GM23338 (cell line): ENCODE measurements around the gene MADCAM1. TPM values are rescaled to one million over a fixed set of nuclear protein-coding genes. Genes with fewer than 3 reads are reported as not detected.

Experiments used
- ATAC-seq: fragments of 200-7000 bp; cut with Tn5 transposase; 3 replicates; pipeline ENCODE4 v1.9.1; 2020
- DNase-seq: peaks from one replicate; pipeline ENCODE4 v3.0.0-alpha.2; 2015; ENCODE audit warnings: low spot score
- H2AFZ ChIP-seq: fragments of 200-600 bp; sonication (generic); 2 replicates; pipeline ENCODE4 v1.8.0; 2016; ENCODE audit warnings: antibody characterized with exemption, mild to moderate bottlenecking, moderate library complexity
- H3F3A ChIP-seq: fragments of 200-600 bp; sonication (generic); replicated peaks from 2 replicates; pipeline ENCODE4 v1.8.0; 2017; ENCODE audit warnings: antibody characterized with exemption, mixed run types, low read depth
- H3K27ac ChIP-seq: fragments of 200-600 bp; sonication (generic); 2 replicates; pipeline ENCODE4 v1.6.1; 2016; ENCODE audit warnings: low read depth
- H3K27me3 ChIP-seq: fragments of 200-600 bp; sonication (generic); 2 replicates; pipeline ENCODE4 v1.8.0; 2016; ENCODE audit warnings: mild to moderate bottlenecking, mixed run types, moderate library complexity; ENCODE audit not compliant: insufficient read depth
- H3K36me3 ChIP-seq: fragments of 200-600 bp; sonication (generic); 2 replicates; pipeline ENCODE4 v1.8.0; 2016; ENCODE audit warnings: mild to moderate bottlenecking; ENCODE audit not compliant: insufficient read depth
- H3K4me1 ChIP-seq: fragments of 200-600 bp; sonication (generic); 2 replicates; pipeline ENCODE4 v1.8.0; 2016; ENCODE audit warnings: mild to moderate bottlenecking, moderate library complexity; ENCODE audit not compliant: insufficient read depth
- H3K4me2 ChIP-seq: fragments of 200-600 bp; sonication (generic); 2 replicates; pipeline ENCODE4 v1.7.1; 2017; ENCODE audit warnings: mixed run types
- H3K4me3 ChIP-seq: fragments of 200-600 bp; sonication (generic); 2 replicates; pipeline ENCODE4 v1.6.1; 2016; ENCODE audit warnings: mixed run types
- H3K79me2 ChIP-seq: fragments of 200-600 bp; sonication (generic); replicated peaks from 2 replicates; pipeline ENCODE4 v1.8.0; 2017; ENCODE audit warnings: mild to moderate bottlenecking; ENCODE audit not compliant: insufficient read depth
- H3K9me2 ChIP-seq: fragments of 200-600 bp; sonication (generic); 2 replicates; pipeline ENCODE4 v1.8.0; 2017; ENCODE audit not compliant: insufficient read depth
- H4K20me1 ChIP-seq: fragments of 200-600 bp; sonication (generic); replicated peaks from 2 replicates; pipeline ENCODE4 v1.8.0; 2017; ENCODE audit warnings: mild to moderate bottlenecking; ENCODE audit not compliant: insufficient read depth
- H3K27ac Mint-ChIP-seq: 2 replicates; pipeline ENCODE4 v1.8.0; 2020; ENCODE audit warnings: inconsistent platforms, mild to moderate bottlenecking, moderate library complexity, mixed read lengths
- H3K27me3 Mint-ChIP-seq: 3 replicates; pipeline ENCODE4 v1.8.0; 2022; ENCODE audit warnings: low read depth, mild to moderate bottlenecking, moderate library complexity, mixed read lengths, inconsistent platforms; ENCODE audit not compliant: insufficient read depth, poor library complexity
- H3K36me3 Mint-ChIP-seq: 3 replicates; pipeline ENCODE4 v1.8.0; 2021; ENCODE audit warnings: low read depth, mild to moderate bottlenecking, inconsistent platforms, moderate library complexity, mixed read lengths
- H3K4me1 Mint-ChIP-seq: 3 replicates; pipeline ENCODE4 v1.8.0; 2020; ENCODE audit warnings: mild to moderate bottlenecking, inconsistent platforms, mixed read lengths
- H3K4me3 Mint-ChIP-seq: 3 replicates; pipeline ENCODE4 v1.8.0; 2021; ENCODE audit warnings: moderate library complexity, mild to moderate bottlenecking, inconsistent platforms, mixed read lengths
- H3K9me3 Mint-ChIP-seq: 3 replicates; pipeline ENCODE4 v1.8.0; 2020; ENCODE audit warnings: moderate library complexity, mild to moderate bottlenecking, inconsistent platforms, mixed read lengths
- CREB1 ChIP-seq: fragments of 250-450 bp; sonication (Bioruptor Pico); IDR thresholded peaks from 2 replicates; pipeline ENCODE4 v1.5.0; 2020; ENCODE audit warnings: low read depth, mild to moderate bottlenecking, moderate library complexity
- EZH2 ChIP-seq: fragments of 200-600 bp; sonication (generic); IDR thresholded peaks from one replicate; pipeline ENCODE4 v1.8.0; 2017; ENCODE audit warnings: antibody characterized with exemption, mild to moderate bottlenecking, low read depth; ENCODE audit not compliant: unreplicated experiment
- EZH2phosphoT487 ChIP-seq: fragments of 200-600 bp; sonication (generic); IDR thresholded peaks from one replicate; pipeline ENCODE4 v1.8.1; 2018; ENCODE audit warnings: antibody characterized with exemption; ENCODE audit not compliant: unreplicated experiment
- JUNB ChIP-seq: IDR thresholded peaks from one replicate; pipeline ENCODE4 v1.6.1; 2016; ENCODE audit warnings: antibody characterized with exemption; ENCODE audit not compliant: unreplicated experiment
- NANOG ChIP-seq: IDR thresholded peaks from 2 replicates; pipeline ENCODE4 v1.6.1; 2016; ENCODE audit warnings: antibody characterized with exemption, borderline replicate concordance
- POLR2AphosphoS5 ChIP-seq: IDR thresholded peaks from 2 replicates; pipeline ENCODE4 v1.6.1; 2016; ENCODE audit warnings: antibody characterized with exemption, low read depth
- STAT1 ChIP-seq: IDR thresholded peaks from one replicate; pipeline ENCODE4 v1.6.1; 2016; ENCODE audit warnings: antibody characterized with exemption; ENCODE audit not compliant: unreplicated experiment
- ZNF114 ChIP-seq: fragments of 250-450 bp; sonication (Bioruptor Pico); IDR thresholded peaks from 2 replicates; pipeline ENCODE4 v1.5.0; 2020; ENCODE audit warnings: mild to moderate bottlenecking, moderate library complexity
- ZNF331 ChIP-seq: fragments of 250-450 bp; sonication (Bioruptor Pico); IDR thresholded peaks from 2 replicates; pipeline ENCODE4 v1.5.0; 2020; ENCODE audit warnings: low read depth, mild to moderate bottlenecking, moderate library complexity
- polyA plus RNA-seq: library from polyadenylated mRNA; unstranded; fragments of >200 nt; fragmentation: Nextera tagmentation; extraction: Ambion mirVana; gene quantifications from 2 replicates; pipeline ENCODE4 v1.2.1, GENCODE V29; 2016
- total RNA-seq: library from RNA; depleted of rRNA; stranded (reverse); fragments of >200 nt; shearing (Covaris generic); gene quantifications from 2 replicates; pipeline ENCODE4 v1.2.3, GENCODE V29; 2014
- TF ChIP-seq, protein P1 (sequence below): IDR thresholded peaks from 2 replicates; pipeline ENCODE4 v1.6.1; 2016; ENCODE audit warnings: antibody characterized with exemption
- TF ChIP-seq, protein P2 (sequence below): IDR thresholded peaks from one replicate; pipeline ENCODE4 v1.6.1; 2018; ENCODE audit warnings: antibody characterized with exemption; ENCODE audit not compliant: unreplicated experiment
- TF ChIP-seq, protein P3 (sequence below), 2 experiments: fragments of 200-600 bp in 1 of 2; sonication (generic) in 1 of 2; conservative IDR thresholded peaks; 2 replicates each; pipeline versions ENCODE4 v1.5.1 to v1.6.1; 2016 to 2017; ENCODE audit warnings: antibody characterized with exemption in 2 of 2, low read depth in 2 of 2, mild to moderate bottlenecking in 2 of 2, moderate library complexity in 1 of 2
- TF ChIP-seq, protein P4 (sequence below): fragments of 250-450 bp; sonication (Bioruptor Pico); IDR thresholded peaks from 2 replicates; pipeline ENCODE4 v1.5.0; 2020; ENCODE audit warnings: mild to moderate bottlenecking, moderate library complexity

Gene MADCAM1
- total and polyA plus RNA-seq, 2 experiments from 2014 or later = 2.1 to 2.5 TPM

DNA sequence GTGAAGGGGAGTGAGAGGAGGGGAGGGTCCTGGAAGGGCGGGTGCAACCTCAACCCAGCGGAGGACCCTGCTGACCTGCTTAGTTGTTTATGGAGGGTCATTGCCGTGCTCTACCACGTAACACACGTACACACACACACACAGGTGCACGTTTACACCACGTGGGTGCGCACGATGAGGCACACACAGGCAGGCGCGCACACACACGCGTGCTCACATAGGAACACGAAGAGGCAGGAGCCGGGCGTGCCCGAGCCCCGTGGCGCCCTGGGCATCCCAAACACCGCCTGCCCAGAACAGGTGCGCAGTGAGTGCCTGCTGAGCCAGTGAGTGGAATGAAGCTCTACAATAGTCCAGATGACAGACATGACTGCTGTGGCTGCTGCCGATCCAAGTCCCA, 11.2 kb upstream of the MADCAM1 start:
- no peak overlapping the region for H2AFZ ChIP-seq

More for the DNA sequence above, 11.2 kb upstream of the MADCAM1 start:
- Mint-ChIP-seq H3K27me3 (peaks cover 35% of the 10 kb centered on the region), H3K27ac (no peak overlapping the region), H3K4me3 (no peak overlapping the region), H3K4me1 (peaks cover 15% of the 10 kb centered on the region), H3K9me3 (peaks cover 28% of the 10 kb centered on the region), H3K36me3 (peaks cover 10% of the 10 kb centered on the region)
- peaks cover 3% of the 10 kb centered on the region; the same call in 1 of the 2 replicates for H3K9me2 ChIP-seq
- no peaks in the 10 kb centered on the region for H3K36me3 ChIP-seq
- H3K4me2 ChIP-seq = no peak overlapping the region
- no peaks in the 10 kb centered on the region for H4K20me1 ChIP-seq
- TF ChIP-seq, protein P1, sequence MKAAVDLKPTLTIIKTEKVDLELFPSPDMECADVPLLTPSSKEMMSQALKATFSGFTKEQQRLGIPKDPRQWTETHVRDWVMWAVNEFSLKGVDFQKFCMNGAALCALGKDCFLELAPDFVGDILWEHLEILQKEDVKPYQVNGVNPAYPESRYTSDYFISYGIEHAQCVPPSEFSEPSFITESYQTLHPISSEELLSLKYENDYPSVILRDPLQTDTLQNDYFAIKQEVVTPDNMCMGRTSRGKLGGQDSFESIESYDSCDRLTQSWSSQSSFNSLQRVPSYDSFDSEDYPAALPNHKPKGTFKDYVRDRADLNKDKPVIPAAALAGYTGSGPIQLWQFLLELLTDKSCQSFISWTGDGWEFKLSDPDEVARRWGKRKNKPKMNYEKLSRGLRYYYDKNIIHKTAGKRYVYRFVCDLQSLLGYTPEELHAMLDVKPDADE = no peak
- TF ChIP-seq, protein P2, sequence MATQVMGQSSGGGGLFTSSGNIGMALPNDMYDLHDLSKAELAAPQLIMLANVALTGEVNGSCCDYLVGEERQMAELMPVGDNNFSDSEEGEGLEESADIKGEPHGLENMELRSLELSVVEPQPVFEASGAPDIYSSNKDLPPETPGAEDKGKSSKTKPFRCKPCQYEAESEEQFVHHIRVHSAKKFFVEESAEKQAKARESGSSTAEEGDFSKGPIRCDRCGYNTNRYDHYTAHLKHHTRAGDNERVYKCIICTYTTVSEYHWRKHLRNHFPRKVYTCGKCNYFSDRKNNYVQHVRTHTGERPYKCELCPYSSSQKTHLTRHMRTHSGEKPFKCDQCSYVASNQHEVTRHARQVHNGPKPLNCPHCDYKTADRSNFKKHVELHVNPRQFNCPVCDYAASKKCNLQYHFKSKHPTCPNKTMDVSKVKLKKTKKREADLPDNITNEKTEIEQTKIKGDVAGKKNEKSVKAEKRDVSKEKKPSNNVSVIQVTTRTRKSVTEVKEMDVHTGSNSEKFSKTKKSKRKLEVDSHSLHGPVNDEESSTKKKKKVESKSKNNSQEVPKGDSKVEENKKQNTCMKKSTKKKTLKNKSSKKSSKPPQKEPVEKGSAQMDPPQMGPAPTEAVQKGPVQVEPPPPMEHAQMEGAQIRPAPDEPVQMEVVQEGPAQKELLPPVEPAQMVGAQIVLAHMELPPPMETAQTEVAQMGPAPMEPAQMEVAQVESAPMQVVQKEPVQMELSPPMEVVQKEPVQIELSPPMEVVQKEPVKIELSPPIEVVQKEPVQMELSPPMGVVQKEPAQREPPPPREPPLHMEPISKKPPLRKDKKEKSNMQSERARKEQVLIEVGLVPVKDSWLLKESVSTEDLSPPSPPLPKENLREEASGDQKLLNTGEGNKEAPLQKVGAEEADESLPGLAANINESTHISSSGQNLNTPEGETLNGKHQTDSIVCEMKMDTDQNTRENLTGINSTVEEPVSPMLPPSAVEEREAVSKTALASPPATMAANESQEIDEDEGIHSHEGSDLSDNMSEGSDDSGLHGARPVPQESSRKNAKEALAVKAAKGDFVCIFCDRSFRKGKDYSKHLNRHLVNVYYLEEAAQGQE = no peak
- TF ChIP-seq EZH2phosphoT487 = no peak
- TF ChIP-seq, protein P3, sequence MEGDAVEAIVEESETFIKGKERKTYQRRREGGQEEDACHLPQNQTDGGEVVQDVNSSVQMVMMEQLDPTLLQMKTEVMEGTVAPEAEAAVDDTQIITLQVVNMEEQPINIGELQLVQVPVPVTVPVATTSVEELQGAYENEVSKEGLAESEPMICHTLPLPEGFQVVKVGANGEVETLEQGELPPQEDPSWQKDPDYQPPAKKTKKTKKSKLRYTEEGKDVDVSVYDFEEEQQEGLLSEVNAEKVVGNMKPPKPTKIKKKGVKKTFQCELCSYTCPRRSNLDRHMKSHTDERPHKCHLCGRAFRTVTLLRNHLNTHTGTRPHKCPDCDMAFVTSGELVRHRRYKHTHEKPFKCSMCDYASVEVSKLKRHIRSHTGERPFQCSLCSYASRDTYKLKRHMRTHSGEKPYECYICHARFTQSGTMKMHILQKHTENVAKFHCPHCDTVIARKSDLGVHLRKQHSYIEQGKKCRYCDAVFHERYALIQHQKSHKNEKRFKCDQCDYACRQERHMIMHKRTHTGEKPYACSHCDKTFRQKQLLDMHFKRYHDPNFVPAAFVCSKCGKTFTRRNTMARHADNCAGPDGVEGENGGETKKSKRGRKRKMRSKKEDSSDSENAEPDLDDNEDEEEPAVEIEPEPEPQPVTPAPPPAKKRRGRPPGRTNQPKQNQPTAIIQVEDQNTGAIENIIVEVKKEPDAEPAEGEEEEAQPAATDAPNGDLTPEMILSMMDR (conservative IDR thresholded peaks at IDR 0.05; ENCODE audit: low read depth in 2 of 2) = no peak
- no peak for TF ChIP-seq ZNF331 (CRISPR knock-in tag)
- TF ChIP-seq POLR2AphosphoS5 = no peak
- no peak for TF ChIP-seq EZH2
- TF ChIP-seq JUNB = no peak
- TF ChIP-seq NANOG = no peak
- TF ChIP-seq ZNF114 (CRISPR knock-in tag) = no peak
- TF ChIP-seq STAT1 = no peak
- no peak for TF ChIP-seq CREB1 (CRISPR knock-in tag)
- TF ChIP-seq, protein P4, sequence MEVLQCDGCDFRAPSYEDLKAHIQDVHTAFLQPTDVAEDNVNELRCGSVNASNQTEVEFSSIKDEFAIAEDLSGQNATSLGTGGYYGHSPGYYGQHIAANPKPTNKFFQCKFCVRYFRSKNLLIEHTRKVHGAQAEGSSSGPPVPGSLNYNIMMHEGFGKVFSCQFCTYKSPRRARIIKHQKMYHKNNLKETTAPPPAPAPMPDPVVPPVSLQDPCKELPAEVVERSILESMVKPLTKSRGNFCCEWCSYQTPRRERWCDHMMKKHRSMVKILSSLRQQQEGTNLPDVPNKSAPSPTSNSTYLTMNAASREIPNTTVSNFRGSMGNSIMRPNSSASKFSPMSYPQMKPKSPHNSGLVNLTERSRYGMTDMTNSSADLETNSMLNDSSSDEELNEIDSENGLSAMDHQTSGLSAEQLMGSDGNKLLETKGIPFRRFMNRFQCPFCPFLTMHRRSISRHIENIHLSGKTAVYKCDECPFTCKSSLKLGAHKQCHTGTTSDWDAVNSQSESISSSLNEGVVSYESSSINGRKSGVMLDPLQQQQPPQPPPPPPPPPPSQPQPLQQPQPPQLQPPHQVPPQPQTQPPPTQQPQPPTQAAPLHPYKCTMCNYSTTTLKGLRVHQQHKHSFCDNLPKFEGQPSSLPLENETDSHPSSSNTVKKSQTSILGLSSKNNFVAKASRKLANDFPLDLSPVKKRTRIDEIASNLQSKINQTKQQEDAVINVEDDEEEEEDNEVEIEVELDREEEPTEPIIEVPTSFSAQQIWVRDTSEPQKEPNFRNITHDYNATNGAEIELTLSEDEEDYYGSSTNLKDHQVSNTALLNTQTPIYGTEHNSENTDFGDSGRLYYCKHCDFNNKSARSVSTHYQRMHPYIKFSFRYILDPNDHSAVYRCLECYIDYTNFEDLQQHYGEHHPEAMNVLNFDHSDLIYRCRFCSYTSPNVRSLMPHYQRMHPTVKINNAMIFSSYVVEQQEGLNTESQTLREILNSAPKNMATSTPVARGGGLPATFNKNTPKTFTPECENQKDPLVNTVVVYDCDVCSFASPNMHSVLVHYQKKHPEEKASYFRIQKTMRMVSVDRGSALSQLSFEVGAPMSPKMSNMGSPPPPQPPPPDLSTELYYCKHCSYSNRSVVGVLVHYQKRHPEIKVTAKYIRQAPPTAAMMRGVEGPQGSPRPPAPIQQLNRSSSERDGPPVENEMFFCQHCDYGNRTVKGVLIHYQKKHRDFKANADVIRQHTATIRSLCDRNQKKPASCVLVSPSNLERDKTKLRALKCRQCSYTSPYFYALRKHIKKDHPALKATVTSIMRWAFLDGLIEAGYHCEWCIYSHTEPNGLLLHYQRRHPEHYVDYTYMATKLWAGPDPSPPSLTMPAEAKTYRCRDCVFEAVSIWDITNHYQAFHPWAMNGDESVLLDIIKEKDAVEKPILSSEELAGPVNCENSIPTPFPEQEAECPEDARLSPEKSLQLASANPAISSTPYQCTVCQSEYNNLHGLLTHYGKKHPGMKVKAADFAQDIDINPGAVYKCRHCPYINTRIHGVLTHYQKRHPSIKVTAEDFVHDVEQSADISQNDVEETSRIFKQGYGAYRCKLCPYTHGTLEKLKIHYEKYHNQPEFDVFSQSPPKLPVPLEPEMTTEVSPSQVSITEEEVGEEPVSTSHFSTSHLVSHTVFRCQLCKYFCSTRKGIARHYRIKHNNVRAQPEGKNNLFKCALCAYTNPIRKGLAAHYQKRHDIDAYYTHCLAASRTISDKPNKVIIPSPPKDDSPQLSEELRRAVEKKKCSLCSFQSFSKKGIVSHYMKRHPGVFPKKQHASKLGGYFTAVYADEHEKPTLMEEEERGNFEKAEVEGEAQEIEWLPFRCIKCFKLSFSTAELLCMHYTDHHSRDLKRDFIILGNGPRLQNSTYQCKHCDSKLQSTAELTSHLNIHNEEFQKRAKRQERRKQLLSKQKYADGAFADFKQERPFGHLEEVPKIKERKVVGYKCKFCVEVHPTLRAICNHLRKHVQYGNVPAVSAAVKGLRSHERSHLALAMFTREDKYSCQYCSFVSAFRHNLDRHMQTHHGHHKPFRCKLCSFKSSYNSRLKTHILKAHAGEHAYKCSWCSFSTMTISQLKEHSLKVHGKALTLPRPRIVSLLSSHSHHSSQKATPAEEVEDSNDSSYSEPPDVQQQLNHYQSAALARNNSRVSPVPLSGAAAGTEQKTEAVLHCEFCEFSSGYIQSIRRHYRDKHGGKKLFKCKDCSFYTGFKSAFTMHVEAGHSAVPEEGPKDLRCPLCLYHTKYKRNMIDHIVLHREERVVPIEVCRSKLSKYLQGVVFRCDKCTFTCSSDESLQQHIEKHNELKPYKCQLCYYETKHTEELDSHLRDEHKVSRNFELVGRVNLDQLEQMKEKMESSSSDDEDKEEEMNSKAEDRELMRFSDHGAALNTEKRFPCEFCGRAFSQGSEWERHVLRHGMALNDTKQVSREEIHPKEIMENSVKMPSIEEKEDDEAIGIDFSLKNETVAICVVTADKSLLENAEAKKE = no peak
- no peak for DNase-seq
- H3F3A ChIP-seq = peaks cover 14% of the 10 kb centered on the region
- 0 out of 2 replicates have a peak, but pooled peaks cover under 1% of the 10 kb centered on the region for H3K27me3 ChIP-seq
- H3K79me2 ChIP-seq = no peaks in the 10 kb centered on the region
- ATAC-seq = no peak
- H3K4me3 ChIP-seq = no peak overlapping the region
- no peak overlapping the region for H3K27ac ChIP-seq
- H3K4me1 ChIP-seq = peaks cover 6% of the 10 kb centered on the region; the same call in 1 of the 2 replicates
